Fibroblast of pulmonary artery (primary cell): Measurements from ENCODE around the gene PRR5.

Experiments
- DNase-seq: peaks from one replicate; pipeline ENCODE4 v3.0.0-alpha.2; 2010; ENCODE audit warnings: low read depth
- H3K4me3 ChIP-seq: replicated peaks from 2 replicates; pipeline ENCODE4 v1.5.1; 2011; ENCODE audit warnings: low read depth, mild to moderate bottlenecking, control low read depth, low read length, moderate library complexity
- TF ChIP-seq, protein P1 (sequence below): IDR thresholded peaks from 2 replicates; pipeline ENCODE4 v1.5.1; 2011; ENCODE audit warnings: mild to moderate bottlenecking, control low read depth, low read length, inconsistent platforms; ENCODE audit errors: missing control alignments

Gene PRR5

DNA sequence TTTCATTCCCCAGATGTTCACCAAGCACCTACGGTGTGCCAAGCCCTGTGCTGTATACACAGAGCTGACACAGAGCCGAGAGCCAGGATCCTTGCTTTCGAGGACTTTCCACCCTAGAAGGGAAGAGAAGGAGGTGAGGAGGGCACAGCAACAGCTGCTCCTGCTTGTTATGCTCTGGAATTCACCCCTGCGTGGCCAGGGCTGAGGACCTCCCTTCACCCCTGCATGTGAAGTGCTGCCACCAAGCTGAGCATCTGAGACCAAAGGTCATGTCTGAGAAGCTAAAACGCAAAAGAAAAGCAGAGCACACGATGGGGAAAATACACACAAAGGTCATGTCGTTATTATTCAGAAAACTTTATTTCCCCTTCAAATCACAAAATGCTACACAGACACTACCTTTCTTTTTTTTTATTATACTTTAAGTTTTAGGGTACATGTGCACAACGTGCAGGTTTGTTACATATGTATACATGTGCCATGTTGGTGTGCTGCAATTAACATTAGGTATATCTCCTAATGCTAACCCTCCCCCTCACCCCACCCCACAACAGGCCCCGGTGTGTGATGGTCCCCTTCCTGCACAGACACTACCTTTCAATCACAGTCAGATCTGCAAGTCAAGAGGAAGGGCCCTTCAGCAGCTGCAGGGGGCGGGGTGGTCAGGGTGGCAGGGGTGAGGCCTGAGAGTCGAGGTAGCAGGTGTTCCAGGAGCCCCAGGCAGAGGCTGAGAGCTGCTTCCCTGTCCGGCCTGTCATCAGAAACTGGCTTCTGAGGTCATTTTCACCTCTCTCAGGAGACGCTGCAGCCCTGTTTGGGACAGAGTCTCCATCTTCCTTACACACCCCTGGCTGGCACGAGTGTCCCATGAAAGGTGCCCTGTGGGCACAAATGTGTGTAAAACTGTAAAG lies 40.1 kb upstream of the PRR5 start:
- no peak overlapping the region for H3K4me3 ChIP-seq
- TF ChIP-seq, protein P1, sequence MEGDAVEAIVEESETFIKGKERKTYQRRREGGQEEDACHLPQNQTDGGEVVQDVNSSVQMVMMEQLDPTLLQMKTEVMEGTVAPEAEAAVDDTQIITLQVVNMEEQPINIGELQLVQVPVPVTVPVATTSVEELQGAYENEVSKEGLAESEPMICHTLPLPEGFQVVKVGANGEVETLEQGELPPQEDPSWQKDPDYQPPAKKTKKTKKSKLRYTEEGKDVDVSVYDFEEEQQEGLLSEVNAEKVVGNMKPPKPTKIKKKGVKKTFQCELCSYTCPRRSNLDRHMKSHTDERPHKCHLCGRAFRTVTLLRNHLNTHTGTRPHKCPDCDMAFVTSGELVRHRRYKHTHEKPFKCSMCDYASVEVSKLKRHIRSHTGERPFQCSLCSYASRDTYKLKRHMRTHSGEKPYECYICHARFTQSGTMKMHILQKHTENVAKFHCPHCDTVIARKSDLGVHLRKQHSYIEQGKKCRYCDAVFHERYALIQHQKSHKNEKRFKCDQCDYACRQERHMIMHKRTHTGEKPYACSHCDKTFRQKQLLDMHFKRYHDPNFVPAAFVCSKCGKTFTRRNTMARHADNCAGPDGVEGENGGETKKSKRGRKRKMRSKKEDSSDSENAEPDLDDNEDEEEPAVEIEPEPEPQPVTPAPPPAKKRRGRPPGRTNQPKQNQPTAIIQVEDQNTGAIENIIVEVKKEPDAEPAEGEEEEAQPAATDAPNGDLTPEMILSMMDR = no peak
- no peak for DNase-seq

- DNase-seq = no peak
- H3K4me3 ChIP-seq = no peak overlapping the region
- TF ChIP-seq, protein P1 = no peak
These were observed 38.6 kb upstream of the PRR5 start for GRCh38 chr22:44663256-44663999.

DNA sequence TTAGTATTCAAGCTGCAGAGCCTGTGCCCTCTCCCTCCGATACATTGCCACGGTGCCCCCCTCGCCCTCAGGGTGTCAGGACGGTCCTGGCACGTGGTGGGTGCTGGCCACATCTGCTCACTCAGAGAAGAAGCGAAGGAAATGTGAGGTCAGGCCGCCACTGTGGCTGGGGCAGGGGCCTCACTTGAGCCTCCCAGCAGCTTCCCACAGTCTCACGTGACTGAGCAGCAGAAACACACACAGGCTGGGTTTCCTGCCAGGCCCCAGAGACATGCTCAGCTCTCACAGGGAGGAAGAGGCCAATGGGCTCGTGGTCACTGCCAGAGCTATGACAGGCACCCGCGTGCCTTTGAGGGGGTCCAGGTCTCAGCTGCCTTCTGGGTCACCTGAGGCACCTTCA lies 37.9 kb upstream of the PRR5 start:
- TF ChIP-seq, protein P1 = no peak
- no peak overlapping the region for H3K4me3 ChIP-seq
- peak; percentile 55 for DNase-seq

DNA sequence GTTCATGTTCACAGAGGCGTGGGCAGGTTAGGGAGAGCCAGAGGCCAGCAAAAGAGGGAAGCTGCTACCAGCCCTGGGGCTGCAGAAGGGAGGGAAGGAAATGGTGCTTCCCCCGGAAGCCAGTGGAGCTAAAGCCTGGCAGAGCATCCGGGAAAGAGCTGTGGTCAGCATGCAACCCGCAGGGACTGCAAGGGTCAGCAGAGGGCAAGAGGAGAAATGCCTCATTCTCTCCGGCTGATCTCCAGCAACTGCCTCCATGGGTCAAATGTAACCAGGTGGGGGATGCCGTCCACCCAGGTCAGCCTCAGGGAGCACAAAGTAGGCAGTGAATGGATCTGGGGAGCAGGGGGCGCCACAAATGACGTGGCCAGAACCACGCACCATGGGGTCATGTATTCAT lies 36.9 kb upstream of the PRR5 start:
- TF ChIP-seq, protein P1 = no peak
- H3K4me3 ChIP-seq = no peak overlapping the region
- no peak for DNase-seq

DNA sequence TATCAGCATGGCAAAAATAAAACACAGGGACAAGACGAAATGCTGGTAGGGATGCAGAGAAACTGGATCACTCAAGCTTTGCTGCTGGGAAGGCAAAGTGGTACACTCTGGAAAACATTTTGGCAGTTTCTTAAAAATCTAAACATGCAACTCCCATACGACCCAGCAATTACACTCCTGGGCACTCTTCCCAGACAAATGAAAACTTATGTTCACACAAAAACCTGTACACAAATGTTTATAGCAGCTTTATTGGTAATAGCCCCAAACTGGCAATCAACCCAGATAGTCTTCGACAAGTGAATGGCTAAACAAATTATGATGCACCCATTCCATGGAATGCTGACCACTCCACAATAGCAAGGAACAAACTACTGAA lies 35.8 kb upstream of the PRR5 start:
- TF ChIP-seq, protein P1 = no peak
- no peak overlapping the region for H3K4me3 ChIP-seq
- DNase-seq = no peak

- no peak overlapping the region for H3K4me3 ChIP-seq
- no peak for DNase-seq
- TF ChIP-seq, protein P1 = no peak
These were observed 34.7 kb upstream of the PRR5 start for GRCh38 chr22:44667276-44667675.
